NCI-H2171 (cell line): ENCODE measurements around the gene NUBPL.
"Not testable (repeated sequence)": the region's sequence is repeated elsewhere in the genome, so short reads cannot be mapped to it uniquely, and the experiment has no call there.

Experiments used
- DNase-seq: peaks from one replicate; lab custom pipeline; 2025; lab: John Stamatoyannopoulos, UW

The NUBPL gene

GRCh38 chr14:31578792-31579501, 17.7 kb downstream of the NUBPL start:
- DNase-seq: no peak

- no peak for DNase-seq
These were observed 19.0 kb downstream of the NUBPL start for GRCh38 chr14:31580234-31580633.

- peak; percentile 20 for DNase-seq
These were observed 21.1 kb downstream of the NUBPL start for GRCh38 chr14:31582286-31582691.

- no peak for DNase-seq
These were observed 21.7 kb downstream of the NUBPL start for GRCh38 chr14:31582836-31583452.

DNA sequence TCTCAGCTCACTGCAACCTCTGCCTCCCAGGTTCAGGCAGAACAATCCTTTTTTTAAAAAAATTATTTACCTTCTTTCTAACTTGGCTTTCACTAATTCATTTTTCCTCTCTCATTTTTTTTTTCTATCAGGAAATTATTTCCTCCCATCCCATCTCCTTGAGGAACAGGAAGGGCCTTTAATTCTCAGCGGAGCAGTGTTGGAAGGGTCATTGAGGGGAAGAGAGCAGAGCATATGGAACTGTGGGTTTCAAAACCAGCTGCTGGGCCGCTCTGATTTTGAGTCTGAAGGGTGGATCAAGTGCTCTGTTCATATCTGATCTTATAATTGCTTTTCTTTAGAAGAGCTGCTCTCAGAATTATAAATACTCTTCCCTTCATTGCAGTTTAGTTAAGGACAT, 29.0 kb downstream of the NUBPL start:
- DNase-seq: no peak

DNA sequence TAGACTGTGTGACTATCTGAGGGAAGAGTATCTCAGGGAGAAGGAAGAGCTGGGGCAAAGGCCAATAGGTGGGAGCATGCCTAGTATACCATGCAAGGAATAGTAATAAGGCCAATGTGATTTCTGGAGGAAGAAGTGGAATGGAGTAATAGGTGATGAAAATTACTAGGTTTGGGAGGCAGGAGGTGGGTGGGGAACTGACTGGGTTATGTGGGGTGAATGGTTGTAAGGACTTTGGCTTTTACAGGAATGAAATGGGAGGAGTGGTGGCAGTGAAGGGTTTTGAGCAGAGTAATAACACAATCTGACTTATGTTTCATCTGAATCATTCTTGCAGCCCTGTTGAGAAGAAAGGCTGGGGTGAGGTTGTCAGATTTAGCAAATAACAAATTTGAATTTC, 30.9 kb downstream of the NUBPL start:
- no peak for DNase-seq

GRCh38 chr14:31592631-31593030, 31.4 kb downstream of the NUBPL start:
- DNase-seq: no peak

- no peak for DNase-seq
These were observed 35.3 kb downstream of the NUBPL start for GRCh38 chr14:31596342-31597095.

DNA sequence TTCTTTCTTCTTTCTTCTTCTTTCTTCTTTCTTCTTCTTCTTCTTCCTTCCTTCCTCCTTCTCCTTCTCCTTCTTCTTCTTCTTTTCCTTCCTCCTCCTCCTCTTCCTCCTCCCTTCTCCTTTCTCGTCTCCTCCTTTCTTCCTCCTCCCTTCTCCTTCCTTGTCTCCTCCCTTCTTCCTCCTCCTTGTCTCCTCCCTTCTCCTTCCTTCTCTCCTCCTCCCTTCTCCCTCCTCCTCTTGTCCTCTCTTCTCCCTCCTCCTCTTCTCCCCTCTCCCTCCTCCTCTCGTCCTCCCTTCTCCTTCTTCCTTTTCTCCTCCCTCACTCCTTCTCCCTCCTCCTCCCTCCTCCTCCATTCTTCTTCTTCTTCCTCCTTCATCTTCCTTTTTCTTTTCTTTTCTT, 44.5 kb downstream of the NUBPL start:
- DNase-seq: no peak

DNA sequence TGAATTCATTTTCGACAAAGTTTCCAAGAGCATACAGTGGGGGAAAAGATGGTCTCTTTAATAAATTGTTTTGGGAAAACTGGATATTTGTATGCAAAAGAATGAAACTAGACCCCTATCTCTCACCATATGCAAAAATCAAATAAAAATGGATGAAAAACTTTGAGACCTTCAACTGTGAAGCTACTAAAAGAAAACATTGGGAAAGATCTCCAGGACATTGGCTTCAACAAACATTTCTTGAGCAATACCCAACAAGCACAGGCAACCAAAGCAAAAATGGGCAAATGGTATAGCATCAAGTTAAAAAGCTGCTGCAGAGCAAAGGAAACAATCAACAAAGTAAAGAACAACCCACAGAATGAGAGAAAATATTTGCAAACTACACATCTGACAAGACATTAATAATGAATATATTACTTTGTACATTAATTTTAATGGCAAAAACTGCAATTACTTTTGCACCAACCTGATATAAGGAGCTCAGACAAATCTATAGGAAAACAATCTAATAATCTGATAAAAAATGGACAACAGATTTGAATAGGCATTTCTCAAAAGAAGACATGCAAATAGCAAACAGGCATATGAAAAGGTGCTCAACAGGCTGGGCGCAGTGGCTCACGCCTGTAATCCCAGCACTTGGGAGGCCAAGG, 50.7 kb downstream of the NUBPL start:
- DNase-seq: no peak

- DNase-seq: no peak
These were observed 52.0 kb downstream of the NUBPL start for GRCh38 chr14:31613188-31613587.

DNA sequence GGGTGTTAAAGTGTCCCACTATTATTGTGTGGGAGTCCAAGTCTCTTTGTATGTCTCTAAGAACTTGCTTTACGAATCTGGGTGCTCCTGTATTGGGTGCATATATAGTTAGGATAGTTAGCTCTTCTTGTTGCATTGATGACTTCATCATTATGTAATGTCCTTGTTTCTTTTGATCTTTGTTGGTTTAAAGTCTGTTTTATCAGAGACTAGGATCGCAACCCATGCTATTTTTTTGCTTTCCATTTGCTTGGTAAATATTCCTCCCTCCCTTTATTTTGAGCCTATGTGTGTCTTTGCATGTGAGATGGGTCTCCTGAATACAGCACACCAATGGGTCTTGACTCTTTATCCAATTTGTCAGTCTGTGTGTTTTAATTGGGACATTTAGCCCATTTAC, 57.7 kb downstream of the NUBPL start:
- not testable (repeated sequence) for DNase-seq

GRCh38 chr14:31619440-31619839, 58.2 kb downstream of the NUBPL start:
- no peak for DNase-seq

- not testable (repeated sequence) for DNase-seq
These were observed 59.7 kb downstream of the NUBPL start for GRCh38 chr14:31620898-31621297.

DNA sequence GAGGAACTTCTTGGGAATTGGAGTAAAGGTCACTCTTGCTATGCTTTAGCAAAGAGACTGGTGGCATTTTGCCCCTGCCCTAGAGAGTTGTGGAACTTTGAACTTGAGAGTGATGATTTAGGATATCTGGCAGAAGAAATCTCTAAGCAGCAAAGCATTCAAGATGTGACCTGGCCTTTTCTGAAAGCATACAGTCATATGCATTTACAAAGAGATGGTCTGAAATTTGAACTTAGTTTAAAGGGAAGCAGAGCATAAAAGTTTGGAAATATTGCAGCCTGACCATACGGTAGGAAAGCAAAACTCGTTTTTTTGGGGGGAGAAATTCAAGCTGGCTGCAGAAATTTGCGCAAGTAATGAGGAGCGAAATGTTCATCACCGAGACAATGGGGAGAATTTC, 60.9 kb downstream of the NUBPL start:
- DNase-seq: no peak

GRCh38 chr14:31652900-31653299, 91.7 kb downstream of the NUBPL start:
- not testable (repeated sequence) for DNase-seq

GRCh38 chr14:31657917-31658316, 96.7 kb downstream of the NUBPL start:
- DNase-seq: no peak

DNA sequence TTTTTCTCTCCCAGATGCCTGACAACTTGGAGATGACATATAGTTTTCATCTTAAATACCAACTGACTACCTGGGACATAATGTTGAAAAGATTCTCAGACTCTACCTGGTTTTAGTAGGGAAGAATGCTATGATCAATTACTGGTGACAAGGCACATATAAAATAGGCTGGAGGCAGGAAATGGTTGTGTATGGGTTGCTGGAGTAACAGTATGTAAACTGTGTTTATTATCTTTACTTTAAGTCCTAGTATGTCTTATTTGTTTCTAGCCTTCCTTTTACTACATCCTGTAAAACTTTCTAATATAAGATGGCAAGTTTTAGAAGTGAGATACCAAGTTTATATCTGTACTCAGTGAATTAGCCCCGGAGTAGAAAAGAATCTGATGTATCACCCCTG, 98.1 kb downstream of the NUBPL start:
- DNase-seq: no peak

GRCh38 chr14:31660191-31660590, 99.0 kb downstream of the NUBPL start:
- no peak for DNase-seq

GRCh38 chr14:31660728-31661127, 99.5 kb downstream of the NUBPL start:
- no peak for DNase-seq

DNA sequence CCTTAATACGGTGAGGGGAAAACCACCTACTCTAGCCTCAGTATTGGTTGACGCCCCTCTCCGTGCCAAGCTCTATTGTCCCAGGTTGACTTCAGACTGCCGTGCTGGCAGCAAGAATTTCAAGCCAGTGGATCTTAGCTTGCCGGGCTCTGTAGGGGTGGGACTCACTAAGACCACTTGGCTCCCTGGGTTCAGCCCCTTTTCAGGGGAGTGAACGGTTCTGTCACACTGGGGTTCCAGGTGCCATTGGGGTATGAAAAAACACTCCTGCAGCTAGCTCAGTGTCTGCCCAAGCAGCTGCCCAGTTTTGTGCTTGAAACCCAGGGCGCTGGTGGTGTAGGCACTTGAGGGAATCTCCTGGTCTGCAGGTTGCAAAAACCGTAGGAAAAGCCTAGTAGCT, 107.1 kb downstream of the NUBPL start:
- DNase-seq: no peak

DNA sequence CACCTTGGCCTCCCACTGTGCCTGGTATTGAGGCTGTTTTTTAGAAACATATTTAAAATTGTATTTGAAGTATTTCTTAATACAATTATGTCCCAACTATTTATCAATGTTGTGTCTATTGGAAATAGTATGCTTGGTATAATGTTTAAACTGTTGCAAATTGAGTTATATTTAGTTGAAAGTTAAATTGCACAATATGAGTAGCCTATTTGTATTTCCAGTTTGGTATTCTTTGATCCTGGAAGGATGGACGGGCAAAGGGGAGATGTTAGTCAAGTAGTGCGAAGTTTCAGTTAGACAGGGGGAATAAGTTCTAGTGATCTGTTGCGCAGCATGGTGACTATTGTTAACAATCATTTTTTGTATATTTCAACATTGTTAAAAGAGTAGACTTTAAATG, 111.5 kb downstream of the NUBPL start:
- no peak for DNase-seq

DNA sequence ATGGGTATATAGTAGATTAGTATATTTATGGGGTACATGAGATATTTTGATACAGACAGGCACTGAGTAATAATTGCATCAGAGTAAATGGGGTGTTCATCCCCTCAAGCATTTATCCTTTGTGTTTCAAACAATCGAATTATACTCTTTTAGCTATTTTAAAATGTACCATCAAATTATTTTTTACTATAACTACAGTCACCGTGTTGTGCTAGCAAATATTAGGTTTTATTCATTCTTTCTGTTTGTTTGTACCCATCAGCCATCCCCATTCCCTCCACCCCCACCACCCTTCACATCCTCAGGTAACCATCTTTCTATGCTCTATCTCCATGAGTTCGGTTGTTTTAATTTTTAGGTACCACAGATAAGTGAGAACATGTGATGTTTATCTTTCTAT, 115.8 kb downstream of the NUBPL start:
- DNase-seq: no peak
